K562 (cell line): ENCODE measurements around the gene CHST10. TPM values are rescaled to one million over a fixed set of nuclear protein-coding genes. Genes with fewer than 3 reads are reported as not detected.

Source experiments
- ATAC-seq: fragments of 200-7000 bp; cut with Tn5 transposase; 3 replicates; pipeline ENCODE4 v1.9.1; 2020; ENCODE audit warnings: moderate library complexity
- BruUV-seq: library from RNA; stranded (reverse); fragments of 400-500 nt; replicated peaks from 2 replicates; lab custom pipeline; 2021; lab: Mats Ljungman, UMichigan
- CTCF ChIA-PET: fragments of 300-600 bp; formaldehyde crosslinking; extraction: SDS; loops from one replicate; lab custom pipeline; 2021; ENCODE audit warnings: low intra/inter-chr PET ratio; lab: Yijun Ruan, JAX
- POLR2A ChIA-PET: fragments of 300-600, 350-650 bp; sonication (Branson Sonifier 250); formaldehyde crosslinking; extraction: SDS; loops from one replicate; lab custom pipeline; 2021; ENCODE audit warnings: antibody characterized with exemption, inconsistent platforms; lab: Yijun Ruan, JAX
- DNase-seq, 4 experiments: peaks; one replicate each; pipeline versions ENCODE4 v3.0.0 to v3.0.0-alpha.2; 2011 to 2018; ENCODE audit warnings: low spot score in 3 of 4, mixed read lengths in 3 of 4; ENCODE audit errors: extremely low read depth in 1 of 4
- FAIRE-seq: peaks from 2 replicates; lab custom pipeline; 2011; peaks lifted over from hg19 to GRCh38; lab: Jason Lieb, UNC
- H2AFZ ChIP-seq: 2 replicates; pipeline ENCODE4 v1.6.0; 2011; ENCODE audit warnings: low read depth, low read length, control low read depth, inconsistent platforms
- H3K27ac ChIP-seq: fragments of 200-600 bp; 3 replicates; pipeline ENCODE4 v1.8.0; 2011; ENCODE audit warnings: low read depth, mild to moderate bottlenecking, control low read depth, inconsistent platforms, low read length, moderate library complexity, mixed read lengths; ENCODE audit errors: extremely low read depth
- H3K27me3 ChIP-seq, 2 experiments: fragments of 300-600 bp in 1 of 2; 2 replicates in 1 of 2; 3 replicates in 1 of 2; pipeline versions ENCODE4 v1.6.0 to v1.8.0; 2011; ENCODE audit warnings: inconsistent platforms in 2 of 2, low read length in 2 of 2, mild to moderate bottlenecking in 1 of 2, mixed read lengths in 1 of 2, moderate library complexity in 1 of 2; ENCODE audit not compliant: control insufficient read depth in 2 of 2, insufficient read depth in 2 of 2
- H3K36me3 ChIP-seq: fragments of 300-600 bp; 3 replicates; pipeline ENCODE4 v1.8.0; 2011; ENCODE audit warnings: mild to moderate bottlenecking, low read length, inconsistent platforms; ENCODE audit not compliant: control insufficient read depth, insufficient read depth
- H3K4me1 ChIP-seq, 2 experiments: fragments of 200-600 bp in 1 of 2; replicated peaks in 1 of 2; 2 replicates in 1 of 2; 3 replicates in 1 of 2; pipeline versions ENCODE4 v1.5.1 to v1.8.0; 2011; ENCODE audit warnings: inconsistent platforms in 2 of 2, low read length in 2 of 2, mild to moderate bottlenecking in 1 of 2, mixed read lengths in 1 of 2, moderate library complexity in 1 of 2; ENCODE audit not compliant: control insufficient read depth in 2 of 2, insufficient read depth in 2 of 2
- H3K4me2 ChIP-seq: 2 replicates; pipeline ENCODE4 v1.6.1; 2011; ENCODE audit warnings: low read length, control low read depth, inconsistent platforms, mixed read lengths; ENCODE audit not compliant: insufficient read depth
- H3K4me3 ChIP-seq: fragments of 200-600 bp; sonication (generic), shearing (Covaris generic); 2 replicates; pipeline ENCODE4 v1.5.1; 2016; ENCODE audit warnings: control low read depth, inconsistent platforms
- H3K79me2 ChIP-seq: fragments of 200-600 bp; 3 replicates; pipeline ENCODE4 v1.8.0; 2011; ENCODE audit warnings: low read length, inconsistent platforms; ENCODE audit not compliant: control insufficient read depth, insufficient read depth
- H3K9ac ChIP-seq, 2 experiments: 2 replicates each; pipeline versions ENCODE4 v1.6.0 to v1.6.1; 2011; ENCODE audit warnings: low read depth in 2 of 2, low read length in 2 of 2, control low read depth in 1 of 2, inconsistent platforms in 1 of 2, mild to moderate bottlenecking in 1 of 2, mixed read lengths in 1 of 2; ENCODE audit not compliant: insufficient read depth in 1 of 2
- H3K9me1 ChIP-seq: one replicate; pipeline ENCODE4 v1.6.0; 2011; ENCODE audit warnings: inconsistent platforms, mild to moderate bottlenecking, low read length, moderate library complexity; ENCODE audit not compliant: control insufficient read depth, insufficient read depth
- H3K9me3 ChIP-seq: replicated peaks from 2 replicates; pipeline ENCODE4 v1.5.1; 2011; ENCODE audit warnings: low read depth, low read length, inconsistent platforms; ENCODE audit not compliant: control insufficient read depth, insufficient read depth
- H4K20me1 ChIP-seq: replicated peaks from 2 replicates; pipeline ENCODE4 v1.6.1; 2011; ENCODE audit warnings: low read length, inconsistent platforms, mixed read lengths; ENCODE audit not compliant: control insufficient read depth, insufficient read depth
- PHF21A ChIP-seq: fragments of 450-650 bp; IDR thresholded peaks from 2 replicates; pipeline ENCODE4 v1.6.1; 2017; ENCODE audit warnings: low read depth, borderline replicate concordance
- RAD21 ChIP-seq, 2 experiments: fragments of 250-450 bp in 1 of 2; fragments of 450-650 bp in 1 of 2; sonication (Bioruptor Pico) in 1 of 2; formaldehyde crosslinking in 1 of 2; IDR thresholded peaks in 1 of 2; conservative IDR thresholded peaks in 1 of 2; 2 replicates each; pipeline versions ENCODE4 v1.4.0 to v1.8.0; 2020 to 2022; ENCODE audit warnings: mild to moderate bottlenecking in 2 of 2, moderate library complexity in 1 of 2
- SMC3 ChIP-seq: conservative IDR thresholded peaks from 2 replicates; pipeline ENCODE4 v1.6.1; 2011; ENCODE audit warnings: low read depth, low read length, improper control_type of control experiment; ENCODE audit not compliant: insufficient read depth
- WGBS: fragments of 100-300 bp; shearing (Covaris generic); methylation state at CpG from one replicate; pipeline ENCODE4 v1.1.6; 2016; ENCODE audit warnings: low coverage, mixed read lengths; ENCODE audit not compliant: insufficient coverage; ENCODE audit errors: missing lambda C conversion rate; 5-methylcytosine and 5-hydroxymethylcytosine counted together
- in situ Hi-C: fragments of 300-500 bp; cut with MboI; formaldehyde crosslinking; loops from 4 replicates; pipeline ENCODE4 v1.15.0; 2018; ENCODE audit warnings: inconsistent platforms, mixed read lengths
- intact Hi-C: fragments of 100-400 bp; cut with micrococcal nuclease; formaldehyde crosslinking; loops from 2 replicates; pipeline ENCODE4 v1.14.2; 2022
- polyA plus RNA-seq, 8 experiments: library from polyadenylated mRNA; depleted of rRNA in 4 of 8; stranded (reverse) in 5 of 8; unstranded in 3 of 8; fragments of >200 nt; fragmentation: Nextera tagmentation in 2 of 8; fragmentation: Illumina TruSeq in 1 of 8; extraction: Ambion mirVana in 2 of 8; extraction: Trizol in 1 of 8; gene quantifications; 2 replicates each; pipeline versions ENCODE4 v1.2.1 to v1.2.3, GENCODE V29; 2011 to 2014; ENCODE audit warnings: inconsistent platforms in 1 of 8, missing spikeins in 1 of 8
- total RNA-seq, 7 experiments: library from RNA; depleted of rRNA in 6 of 7; stranded (reverse); fragments of >200 nt in 6 of 7; fragmentation: Illumina TruSeq in 2 of 7; extraction: Trizol in 2 of 7; gene quantifications; 2 replicates each; pipeline versions ENCODE4 v1.2.1 to v1.2.3, GENCODE V29; 2011 to 2021; ENCODE audit warnings: low replicate concordance in 1 of 7
- TF ChIP-seq, protein P1 (sequence below), 3 experiments: IDR thresholded peaks in 2 of 3; conservative IDR thresholded peaks in 1 of 3; 2 replicates each; pipeline ENCODE4 v1.5.1; 2011 to 2012; ENCODE audit warnings: low read length in 3 of 3, mild to moderate bottlenecking in 3 of 3, control low read depth in 2 of 3, improper control_type of control experiment in 1 of 3, inconsistent platforms in 1 of 3, low read depth in 1 of 3, mixed read lengths in 1 of 3, moderate library complexity in 1 of 3; ENCODE audit not compliant: insufficient read depth in 2 of 3

Gene CHST10
- total and polyA plus RNA-seq, 9 of the 15 experiments (the other 6 are each of a cell fraction or from before 2014, with no cell fraction given) = 1.3 to 30.9 (median 19.3) TPM

DNA sequence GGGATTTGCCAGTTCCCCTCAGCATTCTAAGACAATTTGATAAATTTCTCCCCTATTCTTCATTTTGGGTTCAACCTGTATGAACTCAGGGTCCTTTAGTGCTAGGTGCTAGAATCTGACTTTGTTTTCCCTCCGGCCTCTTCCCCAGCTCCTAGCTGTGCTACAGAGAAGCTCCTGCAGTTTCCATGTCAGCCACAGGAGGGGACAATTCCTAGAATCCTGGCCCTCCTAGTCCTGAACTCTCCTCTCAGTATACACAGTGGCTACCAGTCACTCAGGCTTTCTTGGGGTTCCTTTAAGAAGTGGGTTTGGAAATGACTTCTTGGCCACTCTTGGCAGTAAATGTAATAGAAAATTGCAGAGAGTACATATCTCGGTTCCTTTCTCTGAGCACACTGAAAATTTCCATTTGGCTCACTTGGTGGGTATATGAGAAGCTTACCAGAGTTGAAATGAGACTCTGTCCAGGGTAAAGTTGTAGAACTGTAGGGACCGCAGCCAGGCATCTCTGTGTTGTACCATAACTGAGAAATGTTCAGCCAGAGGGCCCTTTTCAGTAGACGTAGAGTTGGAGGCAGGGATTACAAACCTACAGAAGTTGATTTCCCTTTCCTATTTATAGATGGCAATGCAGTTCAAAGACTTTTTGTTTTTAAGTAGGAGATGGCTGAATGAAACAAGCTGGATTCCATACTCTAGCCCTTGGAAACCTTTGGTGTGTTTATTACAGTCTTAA, 5.0 kb upstream of the CHST10 start:
- WGBS = 23% methylated on average over 4 of the region's 4 CpGs
- Histone ChIP-seq H3K27ac (no peak overlapping the region), H3K27me3 (peaks cover 0 to 2% of the 10 kb centered on the region in 2 experiments; a peak in 1 of 5 replicates), H3K9me3 (no peaks in the 10 kb centered on the region), H2AFZ (no peak overlapping the region), H4K20me1 (no peaks in the 10 kb centered on the region), H3K36me3 (no peaks in the 10 kb centered on the region), H3K4me2 (no peak overlapping the region), H3K9ac (no peak overlapping the region), H3K79me2 (no peaks in the 10 kb centered on the region), H3K4me3 (no peak overlapping the region), H3K9me1 (no peaks in the 10 kb centered on the region), H3K4me1 (peaks cover 0 to 8% of the 10 kb centered on the region in 2 experiments; a peak in 4 of 5 replicates)
- in situ Hi-C loops = no loop called here
- POLR2A ChIA-PET = interaction anchor here (0.6 to 0.7 kb wide), 4 partner anchors 39 to 371 kb away, joined by 3 to 4 read pairs (median 3); no protein-coding TSS in a partner anchor
- peak; percentile 89 for ATAC-seq
- intact Hi-C loops = loop anchor here (10.0 kb wide), 2 partner anchors 182 to 562 kb away; no protein-coding TSS in a partner anchor
- TF ChIP-seq SMC3 = peak; percentile 49; the same call in 1 of the 2 replicates
- peak in 1 of 2 experiments; percentile 24; a peak in 1 of 4 replicates for TF ChIP-seq RAD21 (CRISPR knock-in tag; conservative IDR thresholded peaks at IDR 0.05 in 1 of 2, IDR thresholded peaks at IDR 0.05 in 1 of 2)
- TF ChIP-seq PHF21A = no peak
- TF ChIP-seq, protein P1, sequence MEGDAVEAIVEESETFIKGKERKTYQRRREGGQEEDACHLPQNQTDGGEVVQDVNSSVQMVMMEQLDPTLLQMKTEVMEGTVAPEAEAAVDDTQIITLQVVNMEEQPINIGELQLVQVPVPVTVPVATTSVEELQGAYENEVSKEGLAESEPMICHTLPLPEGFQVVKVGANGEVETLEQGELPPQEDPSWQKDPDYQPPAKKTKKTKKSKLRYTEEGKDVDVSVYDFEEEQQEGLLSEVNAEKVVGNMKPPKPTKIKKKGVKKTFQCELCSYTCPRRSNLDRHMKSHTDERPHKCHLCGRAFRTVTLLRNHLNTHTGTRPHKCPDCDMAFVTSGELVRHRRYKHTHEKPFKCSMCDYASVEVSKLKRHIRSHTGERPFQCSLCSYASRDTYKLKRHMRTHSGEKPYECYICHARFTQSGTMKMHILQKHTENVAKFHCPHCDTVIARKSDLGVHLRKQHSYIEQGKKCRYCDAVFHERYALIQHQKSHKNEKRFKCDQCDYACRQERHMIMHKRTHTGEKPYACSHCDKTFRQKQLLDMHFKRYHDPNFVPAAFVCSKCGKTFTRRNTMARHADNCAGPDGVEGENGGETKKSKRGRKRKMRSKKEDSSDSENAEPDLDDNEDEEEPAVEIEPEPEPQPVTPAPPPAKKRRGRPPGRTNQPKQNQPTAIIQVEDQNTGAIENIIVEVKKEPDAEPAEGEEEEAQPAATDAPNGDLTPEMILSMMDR (IDR thresholded peaks at IDR 0.05 in 2 of 3, conservative IDR thresholded peaks at IDR 0.05 in 1 of 3; ENCODE audit: insufficient read depth in 2 of 3, low read depth in 1 of 3, low read length in 3 of 3) = peak; percentile 51 to 68 (median 64)
- no TSS peak for BruUV-seq
- CTCF ChIA-PET = interaction anchor here (0.6 to 1.3 kb wide), 2 partner anchors 152 to 563 kb away, joined by 3 read pairs; no protein-coding TSS in a partner anchor
- FAIRE-seq = peak; percentile 78
- peak; percentile 44 to 64 (median 50) for DNase-seq
